ENCODE measurements around the gene EPHA7. TPM values are rescaled to one million over a fixed set of nuclear protein-coding genes. Genes with fewer than 3 reads are reported as not detected.

The EPHA7 gene
- total RNA-seq, 1 experiment from 2014 or later: 10.7 TPM

- POLR2A ChIA-PET (ENCODE audit: low non-redundant PET): no interaction called here
- intact Hi-C loops (cut with micrococcal nuclease; ENCODE audit: unreplicated experiment): no loop called here
- TF ChIP-seq CTCF (conservative IDR thresholded peaks at IDR 0.05; ENCODE audit: low read depth, low read length) (no peak), EZH2 (IDR thresholded peaks at IDR 0.05; ENCODE audit: borderline replicate concordance, low read depth, low read length, poor library complexity, severe bottlenecking) (no peak)
- H3K4me3 ChIP-seq (ENCODE audit: low read depth, low read length, poor library complexity, severe bottlenecking): no peak overlapping the region
- peaks cover 29% of the 10 kb centered on the region for H3K4me1 ChIP-seq (ENCODE audit: insufficient read depth, low read length, poor library complexity, severe bottlenecking)
- H3K36me3 ChIP-seq (ENCODE audit: insufficient read depth, low read length, poor library complexity, severe bottlenecking): no peaks in the 10 kb centered on the region
- no peak overlapping the region for H3K27ac ChIP-seq (ENCODE audit: low read depth, low read length, poor library complexity, severe bottlenecking)
- no peaks in the 10 kb centered on the region for H3K27me3 ChIP-seq (replicated peaks; ENCODE audit: insufficient read depth, low read depth, low read length, poor library complexity)
- CTCF ChIA-PET: no interaction called here
- no TSS peak for BruUV-seq (replicated peaks)
- no peaks in the 10 kb centered on the region for H3K9me3 ChIP-seq (ENCODE audit: low read depth, low read length, poor library complexity, severe bottlenecking)
- DNase-seq (ENCODE audit: low spot score): no peak
These were observed 20.6 kb downstream of the EPHA7 start for GRCh38 chr6:93398723-93399122.

- H3K27me3 ChIP-seq (replicated peaks; ENCODE audit: insufficient read depth, low read depth, low read length, poor library complexity): no peaks in the 10 kb centered on the region
- no peak overlapping the region for H3K27ac ChIP-seq (ENCODE audit: low read depth, low read length, poor library complexity, severe bottlenecking)
- TF ChIP-seq EZH2 (IDR thresholded peaks at IDR 0.05; ENCODE audit: borderline replicate concordance, low read depth, low read length, poor library complexity, severe bottlenecking): no peak
- TF ChIP-seq CTCF (conservative IDR thresholded peaks at IDR 0.05; ENCODE audit: low read depth, low read length): no peak
- CTCF ChIA-PET: interaction anchor here (0.7 kb wide), 1 partner anchor 194 kb away, joined by 8 read pairs; no protein-coding TSS in a partner anchor
- intact Hi-C loops (cut with micrococcal nuclease; ENCODE audit: unreplicated experiment): no loop called here
- no peaks in the 10 kb centered on the region for H3K36me3 ChIP-seq (ENCODE audit: insufficient read depth, low read length, poor library complexity, severe bottlenecking)
- DNase-seq (ENCODE audit: low spot score): peak; percentile 28
- H3K4me1 ChIP-seq (ENCODE audit: insufficient read depth, low read length, poor library complexity, severe bottlenecking): peaks cover 42% of the 10 kb centered on the region
- POLR2A ChIA-PET (ENCODE audit: low non-redundant PET): no interaction called here
- BruUV-seq (replicated peaks): no TSS peak
- no peaks in the 10 kb centered on the region for H3K9me3 ChIP-seq (ENCODE audit: low read depth, low read length, poor library complexity, severe bottlenecking)
- no peak overlapping the region for H3K4me3 ChIP-seq (ENCODE audit: low read depth, low read length, poor library complexity, severe bottlenecking)
These were observed 24.9 kb downstream of the EPHA7 start for GRCh38 chr6:93394471-93394870.

- intact Hi-C loops (cut with micrococcal nuclease; ENCODE audit: unreplicated experiment): no loop called here
- no peak overlapping the region for H3K4me3 ChIP-seq (ENCODE audit: low read depth, low read length, poor library complexity, severe bottlenecking)
- TF ChIP-seq CTCF (conservative IDR thresholded peaks at IDR 0.05; ENCODE audit: low read depth, low read length): no peak
- no peak for TF ChIP-seq EZH2 (IDR thresholded peaks at IDR 0.05; ENCODE audit: borderline replicate concordance, low read depth, low read length, poor library complexity, severe bottlenecking)
- H3K36me3 ChIP-seq (ENCODE audit: insufficient read depth, low read length, poor library complexity, severe bottlenecking): no peaks in the 10 kb centered on the region
- H3K27ac ChIP-seq (ENCODE audit: low read depth, low read length, poor library complexity, severe bottlenecking): no peak overlapping the region
- H3K4me1 ChIP-seq (ENCODE audit: insufficient read depth, low read length, poor library complexity, severe bottlenecking): peaks cover 42% of the 10 kb centered on the region
- CTCF ChIA-PET: interaction anchor here (0.7 kb wide), 1 partner anchor 194 kb away, joined by 8 read pairs; no protein-coding TSS in a partner anchor
- no peaks in the 10 kb centered on the region for H3K9me3 ChIP-seq (ENCODE audit: low read depth, low read length, poor library complexity, severe bottlenecking)
- POLR2A ChIA-PET (ENCODE audit: low non-redundant PET): no interaction called here
- H3K27me3 ChIP-seq (replicated peaks; ENCODE audit: insufficient read depth, low read depth, low read length, poor library complexity): no peaks in the 10 kb centered on the region
- BruUV-seq (replicated peaks): no TSS peak
- no peak for DNase-seq (ENCODE audit: low spot score)
These were observed 25.7 kb downstream of the EPHA7 start for GRCh38 chr6:93393554-93394074.

All from A673 (cell line).